Uterus (tissue), 4 donors: ENCODE data around the gene ELP1. TPM values are rescaled to one million over a fixed set of nuclear protein-coding genes. Genes with fewer than 3 reads are reported as not detected.
"Not testable (repeated sequence)": the region's sequence is repeated elsewhere in the genome, so short reads cannot be mapped to it uniquely, and the experiment has no call there.

Source experiments
- DNase-seq, 2 donors: peaks; one replicate each; pipeline ENCODE4 v3.0.0-alpha.2; 2019 to 2020
- H3K27ac ChIP-seq, 2 donors: fragments of 200-600 bp; sonication (generic); 1 replicate in 1 of 2; 2 replicates in 1 of 2; pipeline ENCODE4 v1.5.1; 2016 to 2018
- H3K27me3 ChIP-seq, 2 donors: fragments of 200-600 bp; sonication (generic); one replicate each; pipeline ENCODE4 v1.5.1; 2018 to 2019; ENCODE audit warnings: control low read depth in 1 of 2
- H3K36me3 ChIP-seq, 2 donors: fragments of 200-600 bp; sonication (generic); one replicate each; pipeline ENCODE4 v1.5.1; 2019; ENCODE audit warnings: control low read depth in 1 of 2
- H3K4me1 ChIP-seq, 2 donors: fragments of 200-600 bp; sonication (generic); one replicate each; pipeline ENCODE4 v1.5.1; 2018 to 2019; ENCODE audit warnings: control low read depth in 1 of 2
- H3K4me3 ChIP-seq, 2 donors: fragments of 200-600 bp; sonication (generic); 1 replicate in 1 of 2; 2 replicates in 1 of 2; pipeline ENCODE4 v1.5.1; 2018 to 2019; ENCODE audit warnings: mild to moderate bottlenecking in 1 of 2
- H3K9me3 ChIP-seq, 2 donors: fragments of 200-600 bp; sonication (generic); one replicate each; pipeline ENCODE4 v1.5.1; 2019; ENCODE audit warnings: control low read depth in 1 of 2
- CTCF ChIP-seq, 4 experiments: fragments of 200-600 bp in 2 of 4; fragments of 450-650 bp in 2 of 4; sonication (generic) in 2 of 4; IDR thresholded peaks; one replicate each; pipeline ENCODE4 v1.5.1; 2016 to 2019; ENCODE audit warnings: antibody characterized with exemption in 4 of 4, mild to moderate bottlenecking in 2 of 4, moderate library complexity in 1 of 4
- POLR2A ChIP-seq, 2 donors: fragments of 450-650 bp; IDR thresholded peaks; one replicate each; pipeline ENCODE4 v1.6.1; 2016; ENCODE audit warnings: antibody characterized with exemption in 2 of 2, mild to moderate bottlenecking in 1 of 2, moderate library complexity in 1 of 2
- intact Hi-C: fragments of 100-400 bp; cut with DNase I; formaldehyde crosslinking; loops from one replicate; pipeline ENCODE4 v1.15.1; 2023; ENCODE audit warnings: low total_unique reads
- total RNA-seq, 4 donors: library from RNA; depleted of rRNA in 3 of 4; stranded (reverse); fragments of >200 nt in 3 of 4; gene quantifications; one replicate each; pipeline versions ENCODE4 v1.1.0 to v1.2.4, GENCODE V29; 2014 to 2023
- donor health status: DM: yes; HTN: yes; CAD: no.

The ELP1 gene
- total RNA-seq, 4 donors from 2014 or later, result 5.0 to 71.2 (median 36.2) TPM

GRCh38 chr9:108894225-108894997 lies 39.5 kb downstream of the ELP1 start:
- intact Hi-C loops, result no loop called here
- Histone ChIP-seq H3K9me3 (no peaks in the 10 kb centered on the region), H3K27ac (no peak overlapping the region), H3K27me3 (no peaks in the 10 kb centered on the region), H3K4me3 (no peak overlapping the region), H3K36me3 (no peaks in the 10 kb centered on the region), H3K4me1 (no peaks in the 10 kb centered on the region)
- TF ChIP-seq POLR2A (IDR thresholded peaks at IDR 0.05) (no peak), CTCF (IDR thresholded peaks at IDR 0.05) (no peak)
- no peak for DNase-seq

- Histone ChIP-seq H3K4me3 (no peak overlapping the region), H3K4me1 (no peaks in the 10 kb centered on the region), H3K9me3 (no peaks in the 10 kb centered on the region), H3K27ac (no peak overlapping the region), H3K36me3 (no peaks in the 10 kb centered on the region), H3K27me3 (no peaks in the 10 kb centered on the region)
- TF ChIP-seq CTCF (IDR thresholded peaks at IDR 0.05) (peak in 1 of 4 experiments; percentile 7), POLR2A (IDR thresholded peaks at IDR 0.05) (no peak)
- intact Hi-C loops, result no loop called here
- no peak for DNase-seq
These were observed 44.3 kb downstream of the ELP1 start for GRCh38 chr9:108889649-108890067.

GRCh38 chr9:108886594-108887271 lies 47.2 kb downstream of the ELP1 start:
- H3K4me1 ChIP-seq, H3K27ac ChIP-seq, DNase-seq, H3K4me3 ChIP-seq, intact Hi-C loops, H3K27me3 ChIP-seq, H3K36me3 ChIP-seq, H3K9me3 ChIP-seq: not testable (repeated sequence)

GRCh38 chr9:108885643-108886348 lies 48.1 kb downstream of the ELP1 start:
- no peaks in the 10 kb centered on the region for H3K36me3 ChIP-seq

GRCh38 chr9:108884701-108885100 lies 49.2 kb downstream of the ELP1 start:
- DNase-seq, result no peak
- Histone ChIP-seq H3K27ac (no peak overlapping the region), H3K36me3 (no peaks in the 10 kb centered on the region)

More at GRCh38 chr9:108885643-108886348, 48.1 kb downstream of the ELP1 start:
- intact Hi-C loops, result no loop called here
- Histone ChIP-seq H3K4me1 (no peaks in the 10 kb centered on the region), H3K9me3 (no peaks in the 10 kb centered on the region), H3K27ac (no peak overlapping the region), H3K4me3 (no peak overlapping the region), H3K27me3 (no peaks in the 10 kb centered on the region)
- TF ChIP-seq CTCF (IDR thresholded peaks at IDR 0.05) (no peak), POLR2A (IDR thresholded peaks at IDR 0.05) (no peak)
- no peak for DNase-seq

More at GRCh38 chr9:108884701-108885100, 49.2 kb downstream of the ELP1 start:
- H3K4me1 ChIP-seq, result no peaks in the 10 kb centered on the region
- no peaks in the 10 kb centered on the region for H3K9me3 ChIP-seq
- intact Hi-C loops, result no loop called here
- H3K4me3 ChIP-seq, result no peak overlapping the region
- H3K27me3 ChIP-seq, result no peaks in the 10 kb centered on the region
- TF ChIP-seq CTCF (IDR thresholded peaks at IDR 0.05) (no peak), POLR2A (IDR thresholded peaks at IDR 0.05) (no peak)
